NCI-H187 (cell line): Measurements from ENCODE around the gene BAG5.
"Not testable (repeated sequence)": the region's sequence is repeated elsewhere in the genome, so short reads cannot be mapped to it uniquely, and the experiment has no call there.

Source experiments
- DNase-seq, 2 experiments: peaks; one replicate each; lab custom pipeline; 2025; lab: John Stamatoyannopoulos, UW

BAG5 gene

GRCh38 chr14:103522649-103523574 lies 39.5 kb downstream of the BAG5 start, which contains the start of gene CKB:
Gene CKB (minus strand): TSS chr14:103522830. CDS start chr14:103522493, 337 bp downstream.
- DNase-seq: peak; percentile 74 to 89

- DNase-seq: no peak
Observed at GRCh38 chr14:103521951-103522563, 40.4 kb downstream of the BAG5 start.

- DNase-seq: no peak
Observed at GRCh38 chr14:103521438-103521950, 41.0 kb downstream of the BAG5 start.

DNA sequence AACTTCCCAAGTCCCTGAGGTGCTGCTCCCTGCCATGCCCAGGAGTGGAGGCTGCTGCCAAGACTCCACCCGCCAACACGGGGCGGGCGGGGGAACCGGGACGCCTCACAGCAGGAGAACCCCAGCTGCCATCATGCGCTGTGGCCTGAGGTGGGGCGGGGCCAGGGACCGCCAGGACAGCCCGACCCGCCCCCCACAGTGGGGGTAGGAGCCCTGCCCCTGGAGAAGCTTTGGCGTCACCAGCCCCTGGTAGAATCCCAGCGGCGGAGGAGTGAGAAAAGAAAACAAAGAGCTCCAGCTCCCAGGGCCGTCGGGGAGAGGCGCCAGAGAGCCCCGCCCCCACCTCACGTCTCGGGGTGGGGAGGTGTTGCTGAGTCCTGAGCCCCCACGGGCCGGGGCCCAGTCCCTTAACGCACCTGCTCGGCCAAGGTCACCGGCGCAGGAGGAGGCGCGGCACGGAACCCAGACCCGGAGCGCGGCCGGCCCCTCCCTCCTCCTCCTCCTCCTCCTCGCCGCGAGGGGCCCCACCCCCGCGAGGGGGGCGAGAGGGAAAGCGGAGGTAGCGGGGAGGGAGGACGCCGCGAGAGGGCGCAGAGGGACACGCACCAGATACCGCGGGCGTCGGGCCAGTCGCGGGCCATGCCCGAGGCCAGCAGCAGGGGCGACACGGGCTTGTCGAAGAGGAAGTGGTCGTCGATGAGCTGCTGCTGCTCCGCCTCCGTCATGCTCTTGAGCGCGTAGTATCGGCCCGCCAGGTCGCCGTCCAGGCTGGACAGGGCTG lies 41.6 kb downstream of the BAG5 start:
- peak; percentile 22 to 64 for DNase-seq

- no peak for DNase-seq
Observed at GRCh38 chr14:103520269-103520656, 42.2 kb downstream of the BAG5 start.

GRCh38 chr14:103519837-103520212 lies 42.6 kb downstream of the BAG5 start:
- no peak for DNase-seq

- no peak for DNase-seq
Observed at GRCh38 chr14:103519043-103519836, 43.2 kb downstream of the BAG5 start.

GRCh38 chr14:103518422-103519042 lies 43.9 kb downstream of the BAG5 start:
- peak in 1 of 2 experiments; percentile 23 for DNase-seq

GRCh38 chr14:103517721-103518421 lies 44.6 kb downstream of the BAG5 start:
- no peak for DNase-seq

DNA sequence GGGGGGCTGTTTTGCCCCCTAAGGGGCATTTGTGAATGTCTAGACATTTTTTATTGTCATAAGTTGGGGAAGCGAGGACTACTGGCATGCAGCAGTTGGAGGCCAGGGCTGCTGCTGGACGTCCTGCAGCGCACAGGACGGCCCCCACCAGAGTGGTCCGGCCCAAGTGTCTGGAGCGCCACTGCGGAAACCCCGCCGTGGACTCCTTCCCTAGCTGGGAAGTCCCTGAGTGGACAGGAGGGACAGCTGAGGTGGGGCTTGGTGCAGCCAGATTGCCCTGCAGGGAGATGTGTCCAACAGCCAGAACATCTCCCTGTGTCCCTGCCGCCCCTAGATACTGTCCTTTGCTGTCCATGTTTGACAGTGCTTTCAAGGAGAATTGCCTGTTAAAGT lies 45.3 kb downstream of the BAG5 start:
- DNase-seq: no peak

DNA sequence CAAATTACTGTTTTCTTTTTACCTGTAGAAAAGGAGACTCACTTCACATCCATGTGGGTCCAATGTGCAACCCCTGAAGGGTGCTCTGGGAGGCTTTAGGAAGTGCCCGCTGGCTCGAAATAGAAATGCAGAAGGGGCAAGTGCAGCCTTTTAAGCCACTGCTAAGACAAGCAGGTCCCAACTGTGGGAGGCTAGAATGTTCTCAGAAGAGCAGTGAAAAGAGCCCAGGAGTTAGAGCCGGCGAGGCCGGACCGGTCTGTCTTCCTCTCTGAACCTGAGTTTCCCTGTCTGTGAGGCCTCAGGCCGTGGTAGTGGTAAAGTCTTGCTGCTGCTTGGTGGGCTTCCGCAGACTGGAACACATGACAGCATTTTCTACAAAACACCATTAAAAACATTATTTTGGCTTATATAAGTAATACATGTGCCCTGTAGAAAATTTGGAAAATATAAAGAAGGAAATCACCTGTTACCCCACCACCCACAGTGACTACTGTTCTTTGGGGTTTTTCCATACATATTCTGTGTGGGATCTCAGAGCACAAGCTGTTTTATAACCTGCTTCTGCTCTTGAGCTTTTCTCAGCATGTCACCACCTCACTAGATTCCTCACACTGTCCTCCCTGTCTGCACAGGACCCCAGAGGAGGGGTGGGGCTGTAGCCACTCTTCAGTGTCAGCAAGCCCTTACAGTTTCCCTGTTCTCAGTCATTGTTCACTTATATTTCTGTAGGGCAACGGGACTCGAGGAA lies 45.9 kb downstream of the BAG5 start:
- DNase-seq: no peak

- DNase-seq: no peak
Observed at GRCh38 chr14:103514596-103515421, 47.6 kb downstream of the BAG5 start.

- DNase-seq: no peak
Observed at GRCh38 chr14:103512701-103513611, 49.5 kb downstream of the BAG5 start.

GRCh38 chr14:103512180-103512579 lies 50.3 kb downstream of the BAG5 start:
- DNase-seq: not testable (repeated sequence)

DNA sequence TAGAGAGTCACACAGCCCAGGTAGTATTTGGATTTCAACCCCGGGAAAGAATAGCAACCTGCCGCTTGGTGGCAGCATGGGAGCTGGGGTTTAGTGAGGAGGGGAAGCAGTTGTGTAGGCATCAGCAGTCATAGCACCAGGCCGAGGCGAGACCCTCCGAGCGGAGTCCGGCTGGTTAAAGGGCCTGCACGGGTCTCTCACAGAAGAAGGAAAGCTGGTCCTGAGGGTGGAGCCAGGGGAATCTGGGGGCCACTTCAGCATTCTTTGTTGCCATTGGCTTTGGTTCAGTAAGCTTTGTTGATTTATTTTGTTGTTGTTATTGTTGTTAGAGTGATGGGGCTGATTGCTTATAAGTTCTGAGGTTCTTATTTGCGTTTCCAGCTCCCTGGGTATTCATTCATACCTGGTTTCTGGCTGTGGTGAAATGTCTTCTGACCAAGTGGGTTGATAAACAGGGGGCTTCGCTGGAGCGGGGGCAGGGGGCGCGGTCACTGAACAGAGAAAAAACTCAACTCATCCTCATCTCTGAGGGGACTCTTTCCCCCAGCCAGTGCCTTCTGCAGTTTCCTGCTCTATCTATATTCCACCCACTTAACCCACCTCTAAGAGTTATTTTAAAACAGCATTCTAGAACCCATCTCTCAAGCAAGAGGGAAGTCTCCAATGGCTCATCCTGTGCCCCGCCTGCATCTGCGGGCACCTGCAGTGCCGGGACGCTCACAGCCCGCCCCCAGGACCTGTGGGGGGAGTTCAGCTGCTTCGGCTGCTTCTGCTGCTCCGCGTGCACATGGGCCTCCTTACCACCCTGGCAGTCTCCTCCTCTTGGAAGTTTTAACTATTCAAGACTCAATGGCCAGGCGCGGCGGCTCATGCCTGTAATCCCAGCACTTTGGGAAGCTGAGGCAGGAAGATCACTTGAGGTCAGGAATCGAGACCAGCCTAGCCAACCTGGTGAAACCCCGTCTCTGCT lies 51.4 kb downstream of the BAG5 start:
- DNase-seq: no peak
